Subcutaneous adipose tissue (tissue), 4 donors: ENCODE measurements around the gene NUCB2. TPM values are rescaled to one million over a fixed set of nuclear protein-coding genes. Genes with fewer than 3 reads are reported as not detected.

ENCODE experiments used
- CTCF ChIP-seq: fragments of 450-650 bp; IDR thresholded peaks from one replicate; pipeline ENCODE4 v1.5.1; 2016; ENCODE audit warnings: low read depth, mild to moderate bottlenecking, control low read depth, antibody characterized with exemption, moderate library complexity
- total RNA-seq, 4 donors: library from RNA; depleted of rRNA; stranded (reverse); fragments of >200 nt; gene quantifications; one replicate each; pipeline ENCODE4 v1.1.0, GENCODE V29; 2016

The NUCB2 gene
- total RNA-seq, 4 donors from 2014 or later = 19.0 to 50.9 (median 40.1) TPM

- TF ChIP-seq CTCF = no peak
Observed at GRCh38 chr11:17260020-17260419, 16.5 kb upstream of the NUCB2 start.

- no peak for TF ChIP-seq CTCF
Observed at GRCh38 chr11:17263769-17264168, 12.8 kb upstream of the NUCB2 start.

GRCh38 chr11:17266781-17267180 lies 9.8 kb upstream of the NUCB2 start:
- no peak for TF ChIP-seq CTCF

- TF ChIP-seq CTCF = no peak
Observed at GRCh38 chr11:17267576-17267975, 9.0 kb upstream of the NUCB2 start.

- TF ChIP-seq CTCF = no peak
Observed at GRCh38 chr11:17268902-17269301, 7.6 kb upstream of the NUCB2 start.

- TF ChIP-seq CTCF = no peak
Observed at GRCh38 chr11:17272801-17273200, 3.7 kb upstream of the NUCB2 start.

- TF ChIP-seq CTCF = no peak
Observed at GRCh38 chr11:17273211-17273610, 3.3 kb upstream of the NUCB2 start.
